ENCODE results near the gene PRRC1. TPM values are rescaled to one million over a fixed set of nuclear protein-coding genes. Genes with fewer than 3 reads are reported as not detected.
A peak's percentile ranks its signal among the peaks of the same experiment; 100 is the strongest.

PRRC1 gene
- total RNA-seq, 4 donors from 2014 or later, result 27.2 to 49.1 (median 30.1) TPM

DNA sequence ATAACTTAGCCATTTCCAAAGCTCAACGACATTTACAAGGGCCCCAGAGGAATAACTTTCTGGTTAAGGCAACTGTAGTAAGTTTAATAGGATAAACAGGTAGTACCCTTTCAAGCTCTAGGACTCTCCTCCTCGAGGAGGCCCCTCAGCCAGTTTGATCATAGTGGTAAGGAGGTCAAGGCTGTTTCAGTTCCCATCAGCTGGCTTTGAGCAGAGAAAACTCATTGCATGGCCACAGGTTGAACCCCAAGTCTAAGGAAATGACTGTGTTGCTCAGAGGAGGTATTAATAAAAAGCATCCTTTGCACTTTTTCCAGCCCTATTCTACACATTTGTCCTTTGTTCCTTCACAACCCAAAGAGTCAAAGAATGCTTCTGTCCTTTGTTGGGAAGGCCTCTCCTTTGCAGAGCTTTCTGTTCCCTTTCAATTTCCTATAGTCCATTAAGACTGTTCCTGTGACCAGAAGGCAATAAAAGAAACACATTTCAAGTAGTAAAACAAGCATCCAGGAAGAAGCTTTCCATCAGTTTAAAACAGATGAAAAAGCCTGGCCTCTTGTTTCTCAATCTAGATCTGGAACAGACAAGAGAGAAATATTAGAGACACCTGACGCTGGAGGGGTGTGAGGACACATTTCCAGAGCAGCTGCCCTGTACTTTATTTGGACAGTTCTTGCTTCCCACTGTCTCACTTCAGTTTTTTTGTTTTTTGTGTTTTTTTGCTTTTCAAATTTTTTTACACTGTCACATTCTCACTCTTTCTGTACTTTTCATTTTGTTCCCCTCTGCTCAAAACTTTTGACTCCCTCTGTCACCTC is 54.1 kb downstream of the PRRC1 start:
- Histone ChIP-seq H3K9me3 (peaks cover 0 to 17% (median 0%) of the 10 kb centered on the region in 3 donors), H3K36me3 (no peaks in the 10 kb centered on the region), H3K27ac (no peak overlapping the region), H3K4me3 (no peak overlapping the region), H3K27me3 (no peaks in the 10 kb centered on the region), H3K4me1 (no peaks in the 10 kb centered on the region)
- ATAC-seq, result no peak
- TF ChIP-seq, protein P1, sequence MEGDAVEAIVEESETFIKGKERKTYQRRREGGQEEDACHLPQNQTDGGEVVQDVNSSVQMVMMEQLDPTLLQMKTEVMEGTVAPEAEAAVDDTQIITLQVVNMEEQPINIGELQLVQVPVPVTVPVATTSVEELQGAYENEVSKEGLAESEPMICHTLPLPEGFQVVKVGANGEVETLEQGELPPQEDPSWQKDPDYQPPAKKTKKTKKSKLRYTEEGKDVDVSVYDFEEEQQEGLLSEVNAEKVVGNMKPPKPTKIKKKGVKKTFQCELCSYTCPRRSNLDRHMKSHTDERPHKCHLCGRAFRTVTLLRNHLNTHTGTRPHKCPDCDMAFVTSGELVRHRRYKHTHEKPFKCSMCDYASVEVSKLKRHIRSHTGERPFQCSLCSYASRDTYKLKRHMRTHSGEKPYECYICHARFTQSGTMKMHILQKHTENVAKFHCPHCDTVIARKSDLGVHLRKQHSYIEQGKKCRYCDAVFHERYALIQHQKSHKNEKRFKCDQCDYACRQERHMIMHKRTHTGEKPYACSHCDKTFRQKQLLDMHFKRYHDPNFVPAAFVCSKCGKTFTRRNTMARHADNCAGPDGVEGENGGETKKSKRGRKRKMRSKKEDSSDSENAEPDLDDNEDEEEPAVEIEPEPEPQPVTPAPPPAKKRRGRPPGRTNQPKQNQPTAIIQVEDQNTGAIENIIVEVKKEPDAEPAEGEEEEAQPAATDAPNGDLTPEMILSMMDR (IDR thresholded peaks at IDR 0.05), result no peak
- WGBS, 2 donors (ENCODE audit: low coverage in 1 of 2), result 56 to 58% methylated on average over 2 to 3 of the region's 3 CpGs

DNA sequence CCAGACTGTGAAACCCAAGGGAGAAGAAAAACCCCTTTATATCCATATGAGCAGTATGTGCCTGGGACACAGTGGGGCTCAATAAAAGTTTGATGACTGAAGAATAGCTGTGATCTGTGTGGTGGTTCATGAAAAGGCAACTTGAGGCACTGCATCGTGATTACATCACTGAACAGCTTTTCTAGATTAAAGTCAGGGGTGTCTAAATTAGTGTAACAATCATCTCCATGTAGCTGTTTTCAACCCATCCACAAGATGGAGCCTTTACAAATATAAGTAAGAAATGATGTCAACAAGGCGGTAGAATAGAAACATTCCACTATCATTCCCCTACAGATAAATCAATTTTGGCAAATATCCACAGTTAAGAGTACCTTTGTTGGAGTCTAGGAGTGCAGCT is 55.5 kb downstream of the PRRC1 start:
- 92% methylated on average over 2 of the region's 2 CpGs; no CpG with 5 or more reads in 1 of the 2 donors for WGBS, 2 donors (ENCODE audit: low coverage in 1 of 2)
- TF ChIP-seq POLR2A (IDR thresholded peaks at IDR 0.05) (no peak), POLR2AphosphoS5 (IDR thresholded peaks at IDR 0.05) (no peak), EP300 (IDR thresholded peaks at IDR 0.05) (no peak)
- TF ChIP-seq, protein P1 (IDR thresholded peaks at IDR 0.05), result peak in 1 of 4 experiments; percentile 27
- ATAC-seq, result no peak

DNA sequence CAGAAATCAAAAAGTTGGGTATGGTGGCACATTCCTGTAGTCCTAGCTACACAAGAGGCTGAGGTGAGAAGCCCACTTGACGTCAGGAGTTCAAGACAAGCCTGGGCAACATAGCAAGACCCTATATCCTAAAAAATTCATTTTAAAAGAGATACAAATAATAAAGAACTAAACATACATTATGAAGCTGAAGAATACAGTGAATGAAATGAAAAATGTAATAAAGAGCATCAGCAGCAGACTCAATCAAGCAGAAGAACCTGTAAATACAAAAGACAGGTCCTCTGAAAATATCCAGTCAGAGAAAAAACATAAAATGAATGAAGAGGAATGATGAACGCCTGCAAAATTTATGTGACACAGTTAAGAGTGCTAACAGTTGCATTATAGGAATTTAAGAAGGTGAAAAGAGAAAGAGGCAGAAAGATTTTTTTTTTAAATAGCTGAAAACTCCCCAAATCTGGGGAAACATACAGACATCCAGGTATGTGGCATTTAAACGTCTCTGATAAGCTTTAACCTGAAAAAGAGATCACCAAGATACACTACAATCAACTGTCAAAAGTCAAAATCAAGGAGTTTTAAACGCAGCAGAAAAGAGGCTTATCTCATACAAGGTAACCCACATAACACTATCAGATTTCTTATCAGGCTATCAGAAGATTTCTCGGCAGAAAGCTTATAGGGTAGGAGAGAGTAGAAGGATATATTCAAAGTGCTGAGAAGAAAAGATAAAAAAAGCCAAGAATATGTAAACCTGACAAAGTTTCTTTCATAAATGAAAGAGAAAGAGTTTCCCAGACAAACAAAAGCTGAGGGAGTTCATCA is 57.6 kb downstream of the PRRC1 start:
- Histone ChIP-seq H3K4me3 (no peak overlapping the region), H3K27me3 (no peaks in the 10 kb centered on the region), H3K36me3 (no peaks in the 10 kb centered on the region), H3K9me3 (peaks cover 0 to 17% (median 0%) of the 10 kb centered on the region in 3 donors), H3K27ac (no peak overlapping the region), H3K4me1 (no peaks in the 10 kb centered on the region)
- TF ChIP-seq POLR2A (IDR thresholded peaks at IDR 0.05) (no peak), POLR2AphosphoS5 (IDR thresholded peaks at IDR 0.05) (no peak), EP300 (IDR thresholded peaks at IDR 0.05) (no peak)
- TF ChIP-seq, protein P1 (IDR thresholded peaks at IDR 0.05), result no peak
- no peak for ATAC-seq
- 86 to 89% methylated on average over 3 to 5 of the region's 5 CpGs for WGBS, 2 donors (ENCODE audit: low coverage in 1 of 2)

More for the DNA sequence above, 55.5 kb downstream of the PRRC1 start:
- Histone ChIP-seq H3K9me3 (peaks cover 0 to 17% (median 0%) of the 10 kb centered on the region in 3 donors), H3K27ac (no peak overlapping the region), H3K27me3 (no peaks in the 10 kb centered on the region), H3K36me3 (no peaks in the 10 kb centered on the region), H3K4me1 (no peaks in the 10 kb centered on the region), H3K4me3 (no peak overlapping the region)

DNA sequence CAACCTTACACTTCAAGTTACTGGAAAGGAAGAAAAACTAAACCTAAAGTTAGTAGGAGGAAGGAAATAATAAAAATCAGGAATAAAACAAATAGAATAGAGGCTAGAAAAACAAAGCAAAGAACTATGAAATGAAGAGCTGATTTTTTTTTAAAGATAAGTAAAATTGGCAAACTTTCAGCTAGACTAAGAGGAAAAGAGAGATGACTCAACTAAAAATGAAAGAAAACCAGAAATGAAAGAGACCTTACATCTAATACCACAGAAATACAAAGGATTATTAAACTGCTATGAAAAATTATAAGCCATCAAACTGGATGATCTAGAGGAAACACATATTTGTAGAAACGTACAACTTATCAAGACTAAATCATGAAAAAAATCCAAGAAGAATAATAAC is 60.0 kb downstream of the PRRC1 start:
- H3K27ac ChIP-seq, result no peak overlapping the region
- H3K4me1 ChIP-seq, result no peaks in the 10 kb centered on the region
- no peaks in the 10 kb centered on the region for H3K36me3 ChIP-seq
- no peak overlapping the region for H3K4me3 ChIP-seq
- TF ChIP-seq POLR2A (IDR thresholded peaks at IDR 0.05), result no peak
- no peaks in the 10 kb centered on the region for H3K27me3 ChIP-seq
- H3K9me3 ChIP-seq, result peaks cover 0 to 17% (median 0%) of the 10 kb centered on the region in 3 donors
- ATAC-seq, result no peak
- WGBS, 2 donors (ENCODE audit: low coverage in 1 of 2), result 37 to 40% methylated on average over 1 of the region's 1 CpG

DNA sequence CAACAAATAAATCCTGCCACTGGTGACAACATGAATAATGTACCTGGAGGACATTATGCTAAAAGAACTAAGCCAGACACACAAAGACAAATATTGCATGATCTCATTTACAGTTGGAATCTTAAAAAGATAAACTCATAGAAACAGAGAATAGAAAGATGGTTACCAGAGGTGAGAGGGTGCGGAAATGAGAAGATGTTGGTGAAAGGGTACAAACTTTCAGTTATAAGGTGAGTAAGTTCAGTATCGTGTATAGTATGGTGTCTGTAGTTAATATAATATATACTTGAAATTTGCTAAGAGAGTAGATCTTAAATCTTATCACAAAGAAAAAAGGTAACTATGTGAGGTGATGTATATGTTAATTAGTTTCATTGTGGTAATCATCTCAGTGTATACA is 63.3 kb downstream of the PRRC1 start:
- H3K27me3 ChIP-seq, result no peaks in the 10 kb centered on the region
- H3K4me1 ChIP-seq, result peaks cover 0 to 5% (median 0%) of the 10 kb centered on the region in 3 donors
- no peaks in the 10 kb centered on the region for H3K36me3 ChIP-seq
- no peak overlapping the region for H3K27ac ChIP-seq
- TF ChIP-seq, protein P1 (IDR thresholded peaks at IDR 0.05), result no peak
- TF ChIP-seq EP300 (IDR thresholded peaks at IDR 0.05) (no peak), POLR2AphosphoS5 (IDR thresholded peaks at IDR 0.05) (no peak), POLR2A (IDR thresholded peaks at IDR 0.05) (no peak)
- peaks cover 0 to 2% (median 0%) of the 10 kb centered on the region in 3 donors for H3K9me3 ChIP-seq
- H3K4me3 ChIP-seq, result no peak overlapping the region
- 90 to 95% methylated on average over 2 of the region's 2 CpGs for WGBS, 2 donors (ENCODE audit: low coverage in 1 of 2)
- ATAC-seq, result no peak

All from gastroesophageal sphincter (tissue), 4 donors.